ENCODE data around the gene TMEM179B. TPM values are rescaled to one million over a fixed set of nuclear protein-coding genes. Genes with fewer than 3 reads are reported as not detected.

TMEM179B gene
- total and polyA plus RNA-seq, 2 of the 4 experiments (the other 2 are of a cell fraction), result 29.4 to 67.1 TPM

- H3K36me3 ChIP-seq (ENCODE audit: control insufficient read depth, insufficient read depth, low read length), result peaks cover 16% of the 10 kb centered on the region
- H3K14ac ChIP-seq (replicated peaks; ENCODE audit: low read depth, low read length), result peak overlapping the region; percentile 57; the same call in 1 of the 2 replicates
- no peaks in the 10 kb centered on the region for H3K9me3 ChIP-seq (ENCODE audit: control insufficient read depth, insufficient read depth, low read length)
- dilution Hi-C loops (cut with HindIII; ENCODE audit: low sequenced_read_pairs, unreplicated experiment), result no loop called here
- 0 out of 2 replicates have a peak overlapping the region, but pooled peaks have one; percentile 8 for H2BK20ac ChIP-seq (ENCODE audit: low read depth, low read length)
- H3K4ac ChIP-seq (ENCODE audit: low read depth, low read length), result peak overlapping the region; percentile 91
- POLR2A ChIA-PET (ENCODE audit: unreplicated experiment), result interaction anchor here (0.9 to 2.0 kb wide), 2 partner anchors 23 to 35 kb away, joined by 3 to 7 read pairs; no protein-coding TSS in a partner anchor
- no peaks in the 10 kb centered on the region for H3K27me3 ChIP-seq (ENCODE audit: control insufficient read depth, insufficient read depth, low read length)
- 20% methylated on average over 1 of the region's 5 CpGs; no CpG with 5 or more reads in 1 of the 2 experiments for WGBS, 2 experiments (ENCODE audit: extremely low coverage in 2 of 2, insufficient read length in 1 of 2)
- ATAC-seq (ENCODE audit: low read depth) (no peak), DNase-seq (peak; percentile 48)
- H2AK5ac ChIP-seq (ENCODE audit: low read depth, low read length), result peak overlapping the region; percentile 91; the same call in 1 of the 2 replicates
- peak overlapping the region; percentile 57 for H2AFZ ChIP-seq (replicated peaks; ENCODE audit: low read length, poor library complexity)
- H2BK5ac ChIP-seq (ENCODE audit: low read depth, low read length, poor library complexity, severe bottlenecking), result peak overlapping the region; percentile 86
- H4K20me1 ChIP-seq (ENCODE audit: insufficient read depth, low read length), result peaks cover 18% of the 10 kb centered on the region
- CTCF ChIA-PET, result interaction anchor here (1.0 to 1.5 kb wide), 2 partner anchors 10 to 20 kb away, joined by 3 to 4 read pairs; partner anchors contain the start of gene TMEM179B
- peak overlapping the region; percentile 64; the same call in 1 of the 3 replicates for H2BK15ac ChIP-seq (ENCODE audit: low read depth, low read length)
- intact Hi-C loops (cut with micrococcal nuclease), result no loop called here
- peaks cover 26% of the 10 kb centered on the region for H3K9me1 ChIP-seq (ENCODE audit: insufficient read depth, low read length)
- peak overlapping the region in 1 of 2 experiments; percentile 91; a peak in 3 of 4 replicates for H4K8ac ChIP-seq (ENCODE audit: low read depth in 2 of 2, low read length in 2 of 2)
- peak overlapping the region; percentile 93; the same call in 1 of the 2 replicates for H3K23ac ChIP-seq (ENCODE audit: low read depth, low read length)
- peak; percentile 23; the same call in 1 of the 2 replicates for TF ChIP-seq MAFK (IDR thresholded peaks at IDR 0.05; ENCODE audit: low read depth, low read length)
- no peak for TF ChIP-seq SMC3 (IDR thresholded peaks at IDR 0.05; ENCODE audit: low read depth, low read length)
- no peak for TF ChIP-seq USF2 (IDR thresholded peaks at IDR 0.05; ENCODE audit: low read depth, low read length)
- TF ChIP-seq CEBPB (IDR thresholded peaks at IDR 0.05; ENCODE audit: low read depth, low read length), result peak; percentile 89
- TF ChIP-seq POLR2A (IDR thresholded peaks at IDR 0.05; ENCODE audit: low read depth, low read length), result no peak
- H3K56ac ChIP-seq (ENCODE audit: extremely low read depth, insufficient read depth, low read length), result no peak overlapping the region
- no TSS peak for BruUV-seq (replicated peaks)
- H3K4me1 ChIP-seq (ENCODE audit: control insufficient read depth, insufficient read depth, low read length), result peaks cover 26% of the 10 kb centered on the region
- no peak overlapping the region for H3K4me2 ChIP-seq (ENCODE audit: low read depth, low read length)
- peak overlapping the region; percentile 91 for H2AK9ac ChIP-seq (replicated peaks; ENCODE audit: low read depth, low read length, poor library complexity)
- peak overlapping the region; percentile 71; the same call in 1 of the 2 replicates for H4K91ac ChIP-seq (ENCODE audit: insufficient read depth, low read depth, low read length)
- H3K27ac ChIP-seq (ENCODE audit: insufficient read depth, low read length), result peak overlapping the region; percentile 58; the same call in 1 of the 2 replicates
- peak overlapping the region; percentile 23; the same call in 1 of the 2 replicates for H4K5ac ChIP-seq (ENCODE audit: low read depth, low read length)
- no peak overlapping the region for H3K4me3 ChIP-seq (ENCODE audit: insufficient read depth, low read depth, low read length)
- H2BK120ac ChIP-seq (ENCODE audit: low read depth, low read length), result peak overlapping the region; percentile 37; the same call in 1 of the 2 replicates
- no peak overlapping the region for H3K18ac ChIP-seq (ENCODE audit: low read depth, low read length)
- H3K79me1 ChIP-seq (ENCODE audit: low read depth in 1 of 2, low read length in 2 of 2), result peaks cover 15 to 50% of the 10 kb centered on the region in 2 experiments
- no peak overlapping the region for H3K9ac ChIP-seq (ENCODE audit: low read depth, low read length)
- in situ Hi-C loops (cut with MboI; ENCODE audit: low sequenced_read_pairs), result no loop called here
These were observed 19.5 kb downstream of the TMEM179B start for GRCh38 chr11:62806611-62807121.

Data from IMR-90 (cell line).